HG03103 (cell line): ENCODE results near the gene MYL10.

Source experiments
- ATAC-seq: cut with Tn5 transposase; IDR thresholded peaks from one replicate; pipeline ENCODE4 v1.9.1; 2021; ENCODE audit warnings: low read depth; ENCODE audit not compliant: unreplicated experiment

MYL10 gene

DNA sequence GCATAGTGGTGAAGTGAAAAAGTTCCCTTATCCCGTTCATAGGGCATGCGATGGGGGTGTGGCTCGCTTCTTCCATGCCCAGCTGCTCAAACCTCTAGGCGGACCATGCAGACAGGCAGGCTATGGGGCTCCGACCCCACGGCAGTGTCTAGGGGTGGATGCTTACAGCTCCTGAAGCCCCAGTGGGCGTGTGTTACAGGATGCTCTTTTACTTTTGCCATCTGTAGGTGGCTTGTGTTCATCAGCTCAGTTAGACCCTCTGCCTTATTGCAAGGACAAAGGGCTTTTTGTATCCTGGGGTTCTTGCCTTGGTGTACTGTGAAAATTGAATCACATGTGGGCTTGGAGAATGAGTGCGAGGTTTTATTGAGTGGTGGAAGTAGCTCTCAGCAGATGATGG is at the start of gene MYL10:
MYL10 (minus strand) TSS at position 126 of the 400 bp plus-strand sequence. CDS start 178 bp downstream, outside the sequence.
- no peak for ATAC-seq

DNA sequence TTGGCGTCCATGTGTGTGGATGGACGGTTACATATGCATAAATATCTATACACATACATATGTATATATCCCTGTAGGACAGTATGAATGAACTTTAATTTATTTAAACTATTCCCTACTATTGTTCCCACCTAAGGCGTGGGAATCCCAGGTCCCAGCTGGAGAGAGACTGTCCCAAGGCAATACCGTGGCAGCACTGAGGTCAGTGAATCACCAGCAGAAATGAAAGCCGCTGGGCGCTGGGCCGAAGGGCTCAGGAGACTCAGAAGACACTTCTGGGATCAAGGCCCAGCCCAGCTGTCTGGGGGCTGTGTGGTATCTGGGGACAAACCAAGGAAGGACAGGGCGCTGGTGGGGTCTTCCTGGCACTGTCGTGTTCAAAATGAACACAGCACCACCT is 49.6 kb upstream of the MYL10 start:
- ATAC-seq = no peak

DNA sequence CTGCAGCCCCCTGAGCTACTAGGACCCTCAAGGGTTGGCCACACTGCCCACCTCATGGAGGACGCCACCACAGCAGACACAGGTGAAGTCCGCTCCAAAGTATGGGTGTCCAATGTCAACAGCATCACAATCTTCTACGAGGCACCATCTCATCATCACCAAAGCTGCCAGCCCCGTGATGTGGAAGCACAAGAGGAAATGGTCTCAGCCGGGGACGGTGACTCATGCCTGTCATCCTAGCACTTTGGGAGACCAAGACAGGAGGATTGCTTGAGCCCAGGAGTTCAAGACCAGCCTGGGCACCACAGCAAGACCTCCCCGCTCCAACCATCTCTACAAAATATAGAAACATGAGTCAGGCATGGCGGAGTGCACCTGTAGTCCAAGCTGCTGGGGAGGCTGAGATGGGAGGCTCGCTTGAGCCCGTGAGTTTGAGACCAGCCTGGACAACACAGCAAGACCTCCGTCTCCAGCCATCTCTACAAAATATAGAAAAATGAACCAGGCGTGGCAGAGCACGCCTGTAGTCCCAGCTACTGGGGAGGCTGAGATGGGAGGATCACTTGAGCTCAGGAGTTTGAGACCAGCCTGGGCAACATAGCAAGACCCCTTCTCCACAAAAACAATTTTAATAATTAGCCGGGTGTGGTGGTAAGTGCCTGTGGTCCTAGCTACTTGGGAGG is 48.8 kb upstream of the MYL10 start:
- ATAC-seq = no peak

DNA sequence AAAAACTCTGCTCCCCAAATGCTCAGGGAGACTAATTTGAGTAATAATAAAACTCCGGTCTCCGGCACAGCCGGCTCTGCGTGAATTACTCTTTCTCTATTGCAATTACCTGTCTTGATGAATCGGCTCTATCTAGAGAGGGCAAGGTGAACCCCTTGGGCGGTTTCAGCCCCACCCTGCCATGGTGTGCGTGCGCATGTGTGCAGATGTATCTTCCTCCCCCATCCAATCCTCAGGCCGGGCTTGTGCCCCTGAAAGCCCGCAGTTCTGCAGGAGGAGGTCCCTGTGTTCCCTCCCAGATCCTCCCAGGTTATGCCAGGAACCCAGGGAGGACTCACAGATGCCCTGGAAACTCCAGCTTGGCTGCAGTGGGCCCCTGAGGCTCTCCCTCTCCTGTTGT is 48.3 kb upstream of the MYL10 start:
- ATAC-seq = no peak

DNA sequence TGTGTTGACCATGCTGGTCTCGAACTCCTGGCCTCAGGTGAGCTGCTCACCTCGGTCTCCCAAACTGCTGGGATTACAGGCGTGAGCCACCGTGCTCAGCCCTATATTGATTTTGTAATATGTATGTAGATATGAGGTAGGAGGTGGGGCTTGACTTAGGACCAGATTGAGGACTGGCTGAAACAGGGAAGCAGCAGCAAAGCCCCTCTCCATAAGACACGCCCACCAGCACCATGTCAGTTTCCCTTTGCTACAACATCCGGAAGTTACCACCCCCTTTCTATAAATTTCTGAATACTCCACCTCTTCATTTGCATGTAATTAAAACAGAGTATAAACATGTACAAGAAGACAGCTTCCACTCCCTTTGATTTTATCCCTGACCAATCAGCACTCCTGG is 47.9 kb upstream of the MYL10 start:
- ATAC-seq = no peak

DNA sequence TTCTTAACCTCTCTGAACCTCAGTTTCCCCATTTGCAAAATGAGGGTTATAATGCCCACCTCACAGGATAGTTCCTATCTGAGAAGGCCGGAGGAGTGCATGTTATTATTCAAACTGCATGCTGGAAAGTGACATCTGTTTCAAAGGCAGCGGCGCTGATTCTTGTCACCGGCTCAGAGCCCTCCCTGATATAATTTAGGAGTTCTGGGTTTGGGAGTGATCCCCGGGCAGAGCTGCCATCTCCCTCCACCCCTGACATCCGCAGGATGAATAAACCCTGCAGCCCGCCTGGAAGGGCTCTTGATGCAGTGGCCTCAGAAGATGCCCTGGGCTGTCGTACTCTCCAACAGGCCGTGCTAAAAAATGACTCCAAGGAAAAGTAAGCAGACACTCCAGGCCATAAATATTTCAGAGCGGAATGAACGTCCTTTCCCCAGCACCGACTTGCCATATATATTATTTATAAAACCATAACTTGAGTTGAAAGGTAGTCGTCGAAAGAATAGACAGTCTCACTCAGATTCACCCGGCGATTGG is 47.0 kb upstream of the MYL10 start:
- ATAC-seq = no peak

DNA sequence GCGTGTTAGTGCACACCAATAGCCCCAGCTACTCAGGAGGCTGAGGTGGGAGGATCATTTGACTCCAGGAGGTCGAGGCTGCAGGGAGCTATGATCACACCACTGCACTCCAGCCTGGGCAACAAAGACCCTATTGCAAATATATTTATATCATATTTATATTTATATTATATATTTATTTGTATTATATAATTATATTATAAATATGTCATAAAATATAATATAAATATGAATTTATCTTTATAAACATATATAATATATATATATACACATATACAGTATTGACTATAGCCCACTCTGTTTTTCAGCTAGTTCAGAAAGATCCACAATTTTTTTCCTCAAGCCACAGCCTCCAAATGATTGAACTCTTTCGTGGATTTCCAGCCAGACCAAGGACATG is 45.3 kb upstream of the MYL10 start:
- ATAC-seq = no peak

DNA sequence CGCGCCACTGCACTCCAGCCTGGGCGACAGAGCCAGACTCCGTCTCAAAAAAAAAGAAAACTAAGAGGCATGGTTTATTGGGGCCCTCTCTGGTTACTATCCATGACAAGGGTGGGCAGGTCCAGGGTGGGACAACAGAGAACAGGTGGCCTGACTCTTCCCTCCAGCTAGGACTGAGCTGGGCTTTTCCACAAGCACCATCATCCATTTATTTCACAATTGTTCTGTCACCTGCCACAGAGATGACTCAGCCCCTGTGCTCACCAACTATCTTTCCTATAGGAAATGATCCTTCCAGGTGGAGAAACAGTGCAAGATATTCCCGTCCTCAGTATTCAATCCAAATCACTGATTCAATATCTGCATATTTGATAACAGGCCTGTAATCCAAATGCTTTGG is 44.9 kb upstream of the MYL10 start:
- no peak for ATAC-seq

DNA sequence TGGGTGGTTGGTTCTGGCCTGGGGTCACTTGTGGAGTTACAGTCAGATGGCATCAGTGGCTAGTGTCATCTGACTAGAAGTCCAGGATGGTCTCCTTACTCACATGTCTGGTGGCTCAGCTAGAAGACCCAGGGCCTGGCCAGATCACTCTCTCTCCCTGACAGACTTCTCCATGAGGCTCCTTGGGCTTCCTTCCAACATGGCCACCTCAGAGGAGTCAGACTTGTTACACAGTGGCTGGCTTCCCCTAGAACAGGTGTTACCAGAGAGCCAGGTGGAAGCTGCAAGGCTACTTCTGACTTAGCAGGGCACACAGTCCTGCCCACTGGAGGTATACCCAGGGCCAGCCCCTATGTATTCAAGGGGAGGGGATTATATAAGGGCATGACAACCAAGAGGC is 44.2 kb upstream of the MYL10 start:
- no peak for ATAC-seq

DNA sequence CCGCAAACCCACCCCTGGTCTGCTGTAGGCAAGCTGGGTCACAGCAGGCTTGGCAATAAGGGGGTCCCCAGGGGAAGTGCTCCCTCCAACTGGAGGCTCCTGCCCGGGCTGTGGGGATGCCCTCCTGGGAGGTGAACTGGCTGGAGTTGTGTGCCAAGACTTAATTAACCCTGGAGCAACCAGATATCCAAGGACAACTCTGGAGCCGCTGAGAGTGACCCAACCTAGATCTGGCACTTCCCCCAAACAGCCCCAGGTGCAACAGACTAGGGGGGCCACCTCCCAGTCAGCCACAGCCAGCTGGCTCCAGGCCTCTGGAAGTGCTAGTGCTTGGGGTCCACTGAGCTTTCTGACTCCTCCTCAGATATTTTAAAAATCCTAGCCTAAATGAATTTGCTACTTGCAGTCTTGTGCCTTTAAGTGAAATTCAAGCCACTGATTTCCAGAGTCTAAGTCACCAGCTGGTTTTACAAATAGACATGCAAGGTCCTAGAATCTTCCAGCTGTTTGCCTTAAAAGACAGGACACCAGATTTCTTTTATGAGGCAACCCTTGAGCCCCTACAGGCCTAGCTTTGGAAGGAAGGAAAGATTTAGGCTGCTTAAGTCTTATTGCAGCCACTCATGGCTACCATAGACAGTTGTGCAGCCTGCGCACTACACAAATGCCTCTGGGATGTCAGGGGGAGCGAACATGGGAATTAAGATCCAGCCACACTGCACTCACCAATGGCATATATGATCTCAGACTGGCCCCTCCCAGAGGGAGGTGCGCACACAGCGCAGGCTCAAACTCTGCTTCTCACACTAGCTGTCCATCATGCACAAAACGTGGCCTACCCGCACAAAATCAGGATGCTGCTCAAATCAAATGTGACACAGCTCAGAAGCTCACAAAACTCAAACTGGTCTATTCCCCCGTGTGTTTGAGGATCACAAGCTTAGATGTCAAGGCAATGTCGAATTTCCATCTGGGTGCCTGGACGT is 42.6 kb upstream of the MYL10 start:
- ATAC-seq = no peak

DNA sequence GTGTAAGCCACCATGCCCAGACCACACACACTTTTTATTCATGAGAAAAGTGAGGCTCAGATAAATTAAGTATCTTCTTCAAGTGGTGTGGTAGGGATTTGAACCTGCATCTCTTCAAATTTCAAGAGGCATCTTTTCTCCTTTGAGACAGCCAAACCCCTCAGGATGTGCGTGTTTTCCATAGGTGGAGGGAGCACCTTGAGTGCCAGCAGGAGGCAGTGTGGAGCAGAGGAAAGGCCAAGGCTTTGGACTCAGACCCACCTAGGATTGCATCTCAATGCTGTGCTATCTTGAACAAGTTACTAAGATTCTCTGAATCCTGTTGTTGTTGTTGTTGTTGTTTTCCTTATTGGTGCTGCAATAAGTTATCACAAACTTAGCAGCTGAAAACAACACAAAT is 40.2 kb upstream of the MYL10 start:
- ATAC-seq = no peak

DNA sequence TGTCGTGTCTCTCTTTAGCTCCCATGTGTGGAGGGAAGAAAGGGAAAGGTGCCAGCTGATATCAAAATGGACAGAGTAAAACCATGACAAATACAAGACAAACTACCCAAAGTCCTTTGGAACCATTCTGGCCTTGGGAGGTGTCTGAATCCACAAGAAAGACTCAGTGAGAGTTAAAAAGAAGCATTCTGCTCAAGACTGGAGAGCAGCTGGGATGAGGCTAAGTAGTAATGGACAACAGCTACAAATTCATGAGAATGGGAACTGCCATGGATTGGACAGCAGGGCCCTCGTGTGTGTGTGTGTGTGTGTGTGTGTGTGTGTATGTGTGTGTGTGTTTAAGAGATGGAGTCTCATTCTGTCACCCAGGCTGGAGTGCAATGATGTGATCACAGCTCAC is 39.6 kb upstream of the MYL10 start:
- ATAC-seq = no peak

DNA sequence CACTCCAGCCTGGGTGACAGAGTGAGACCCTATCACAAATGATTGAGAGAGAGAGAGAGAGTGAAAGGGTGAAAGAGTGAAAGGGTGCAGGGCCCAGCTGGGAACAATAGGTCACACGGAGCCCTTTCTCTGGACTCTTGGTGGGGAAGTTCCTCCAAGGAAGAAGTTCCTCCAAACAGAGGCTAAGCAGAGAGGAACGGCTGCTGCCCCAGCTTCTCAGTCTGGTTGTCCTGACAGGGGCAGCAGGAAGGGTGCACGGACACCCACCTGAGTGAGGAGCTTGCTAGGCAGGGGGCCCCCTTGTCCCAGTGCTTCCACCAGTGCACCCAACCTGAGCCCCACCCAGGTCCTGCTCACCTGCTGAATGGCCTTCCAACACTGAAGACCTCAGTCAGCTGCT is 38.8 kb upstream of the MYL10 start:
- no peak for ATAC-seq

DNA sequence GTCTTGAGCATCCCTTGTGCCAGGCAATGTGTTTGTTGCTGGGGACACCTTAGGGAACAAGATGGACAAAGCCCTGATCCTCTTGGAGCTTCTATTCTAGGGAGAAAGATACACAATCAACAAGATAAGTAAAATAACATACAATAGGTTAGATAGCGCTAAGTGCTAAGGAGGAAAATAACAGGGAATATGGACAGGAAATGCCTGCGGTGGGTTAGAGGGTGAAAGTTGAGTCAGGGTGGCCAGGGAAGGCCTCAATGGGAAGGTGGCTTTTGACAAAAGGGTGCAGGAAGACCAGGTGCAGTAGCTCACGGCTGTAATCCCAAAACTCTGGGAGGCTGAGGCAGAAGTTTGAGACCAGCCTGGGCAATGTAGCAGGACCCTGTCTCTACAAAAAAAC is 38.3 kb upstream of the MYL10 start:
- no peak for ATAC-seq

DNA sequence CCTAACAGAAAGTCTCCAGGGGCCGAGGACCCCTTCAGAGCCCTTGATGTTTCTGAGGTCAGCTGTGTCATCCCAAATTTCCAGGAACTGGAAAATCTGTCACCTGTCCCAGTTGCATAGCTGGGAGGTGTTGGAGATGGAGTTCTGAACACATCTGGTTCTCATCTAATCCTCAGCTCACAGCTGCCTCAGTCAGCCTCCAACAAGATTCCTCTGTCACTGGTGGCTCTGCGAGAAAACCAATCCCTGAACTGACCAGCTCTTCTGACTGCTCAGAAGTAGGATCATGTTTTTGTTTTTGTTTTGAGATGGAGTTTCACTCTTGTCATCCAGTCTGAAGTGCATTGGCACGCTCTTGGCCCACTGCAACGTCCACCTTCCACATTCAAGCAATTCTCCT is 37.6 kb upstream of the MYL10 start:
- no peak for ATAC-seq

DNA sequence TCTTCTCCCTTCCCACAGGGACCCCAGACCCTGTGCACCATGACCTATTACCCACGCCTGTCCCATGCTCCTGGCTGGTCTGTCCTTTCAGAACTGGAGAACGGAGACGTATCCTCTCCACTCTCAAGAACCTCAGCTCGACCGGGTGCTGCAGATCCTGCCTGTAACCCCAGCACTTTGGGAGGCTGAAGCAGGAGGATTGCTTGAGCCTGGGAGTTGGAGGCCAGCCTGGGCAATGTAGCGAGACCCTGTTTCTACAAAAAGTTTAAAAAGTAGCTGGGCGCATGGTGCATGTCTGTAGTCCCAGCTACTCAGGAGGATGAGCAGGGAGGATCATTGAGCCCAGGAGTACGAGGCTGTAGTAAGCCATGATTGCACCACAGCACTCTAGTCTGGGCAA is 37.2 kb upstream of the MYL10 start:
- ATAC-seq = no peak

DNA sequence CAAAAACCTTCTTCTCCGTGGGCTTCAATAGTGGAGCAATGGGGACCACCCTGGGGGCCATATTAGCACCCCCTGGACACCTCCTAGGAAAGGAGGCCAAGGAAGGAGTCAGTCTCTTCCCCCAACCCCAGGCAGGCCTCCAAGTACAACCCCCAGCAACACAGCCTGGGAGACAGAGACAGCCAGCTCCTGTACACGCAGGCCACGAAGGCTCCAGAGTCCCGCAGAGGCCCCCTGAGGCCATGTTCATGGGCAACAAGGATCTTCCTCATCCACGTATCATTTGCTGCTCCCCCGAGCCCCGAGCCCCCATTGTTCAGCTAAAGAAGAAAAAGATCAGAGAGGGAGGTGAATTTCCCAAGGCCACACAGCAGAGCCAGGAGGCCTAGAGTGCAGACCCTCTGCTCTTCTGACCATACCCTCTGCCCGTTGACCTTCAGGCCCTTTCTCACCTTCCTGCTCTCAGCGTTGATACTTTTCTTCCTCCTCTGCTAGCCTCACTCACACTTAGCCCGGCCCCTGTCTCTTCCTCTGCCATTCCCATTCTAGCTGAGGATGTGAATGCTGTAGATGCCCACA is 35.9 kb upstream of the MYL10 start:
- ATAC-seq = no peak

DNA sequence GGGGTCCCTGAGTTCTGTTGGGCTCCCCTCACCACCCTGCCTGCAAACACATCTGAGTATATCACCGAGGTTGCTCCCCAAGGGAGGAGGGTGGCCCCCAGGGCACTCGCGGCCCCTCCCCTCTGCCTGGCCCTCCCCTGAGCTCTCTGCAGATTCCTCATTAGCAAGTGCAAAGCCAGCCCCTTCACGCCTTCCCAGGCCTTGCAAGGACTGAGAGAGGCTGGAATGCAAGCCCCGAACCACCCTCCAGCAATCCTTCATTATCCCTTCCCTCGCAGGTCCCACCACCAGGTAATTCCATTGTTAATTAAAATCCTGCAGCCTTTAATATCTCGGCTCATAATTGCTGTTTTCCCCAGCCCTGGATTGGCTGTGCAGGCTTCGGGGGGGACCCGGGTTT is 35.3 kb upstream of the MYL10 start:
- no peak for ATAC-seq

DNA sequence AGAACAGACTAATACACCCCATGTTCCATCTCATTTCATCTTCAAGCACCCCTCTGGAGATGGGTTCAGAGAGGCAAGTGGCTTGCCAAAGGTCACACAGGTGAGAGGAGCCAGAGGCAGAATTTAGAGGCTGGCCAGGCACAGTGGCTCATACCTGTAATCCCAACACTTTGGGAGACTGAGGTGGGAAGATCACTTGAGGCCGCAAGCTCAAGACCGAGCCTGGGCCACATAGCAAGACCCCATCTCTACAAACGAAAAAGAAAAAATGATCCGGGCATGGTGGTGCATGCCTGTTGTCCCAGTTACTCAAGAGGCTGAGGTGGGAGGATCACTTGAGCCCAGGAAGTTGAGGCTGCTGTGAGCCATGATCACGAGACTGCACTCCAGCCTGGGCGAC is 34.7 kb upstream of the MYL10 start:
- ATAC-seq = no peak

DNA sequence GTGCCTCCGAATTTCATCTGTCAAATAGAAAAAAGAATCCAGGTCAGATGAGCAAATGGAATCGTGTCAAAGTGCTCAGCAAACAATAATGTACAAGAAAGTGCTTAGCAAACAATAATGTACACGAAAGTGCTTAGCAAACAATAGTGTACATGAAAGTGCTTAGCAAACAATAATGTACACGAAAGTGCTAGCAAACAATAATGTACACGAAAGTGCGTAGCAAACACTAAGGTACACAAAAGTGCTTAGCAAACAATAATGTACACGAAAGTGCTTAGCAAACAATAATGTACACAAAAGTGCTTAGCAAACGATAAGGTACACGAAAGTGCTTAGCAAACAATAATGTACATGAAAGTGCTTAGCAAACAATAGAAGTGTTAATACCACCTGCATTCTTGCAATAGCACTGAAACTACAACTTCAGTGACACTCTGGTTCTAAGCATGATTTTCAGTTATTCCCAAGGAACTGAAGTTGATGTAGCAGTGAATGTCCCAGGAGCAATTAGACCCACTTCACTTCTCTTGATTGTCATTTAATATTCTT is 33.4 kb upstream of the MYL10 start:
- ATAC-seq = no peak

DNA sequence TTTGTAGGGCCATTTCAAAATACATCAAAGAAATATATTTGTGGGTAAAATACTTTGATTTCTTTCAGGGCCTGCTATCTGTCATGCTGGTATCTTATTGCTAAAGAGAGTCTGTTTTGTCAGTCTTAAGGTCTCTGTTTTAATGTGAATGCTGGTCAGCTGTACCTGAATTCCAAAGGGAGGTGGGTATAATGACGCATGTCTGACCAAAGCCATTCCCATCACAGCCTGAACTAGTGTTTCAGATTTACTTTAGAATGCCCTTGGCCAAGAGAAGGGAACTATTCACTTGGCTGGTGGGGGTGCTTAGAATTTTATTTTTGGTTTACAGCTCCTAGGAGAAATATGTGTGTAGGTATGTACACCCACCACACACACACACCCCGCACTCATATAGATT is 30.6 kb upstream of the MYL10 start:
- no peak for ATAC-seq
